Smooth muscle cell (in vitro differentiated cells): ENCODE data around the gene IP6K2. TPM values are rescaled to one million over a fixed set of nuclear protein-coding genes. Genes with fewer than 3 reads are reported as not detected.

Source experiments
- DNase-seq: peaks from one replicate; lab custom pipeline; 2025; ENCODE audit not compliant: unreplicated experiment; lab: John Stamatoyannopoulos, UW
- H2AFZ ChIP-seq: fragments of 200-600 bp; sonication (generic); 2 replicates; pipeline ENCODE4 v1.6.0; 2016; ENCODE audit warnings: antibody characterized with exemption, low read depth, mild to moderate bottlenecking
- H3F3A ChIP-seq: fragments of 200-600 bp; sonication (generic); 2 replicates; pipeline ENCODE4 v1.6.0; 2017; ENCODE audit warnings: antibody characterized with exemption, low read depth
- H3K27ac ChIP-seq: fragments of 200-600 bp; sonication (generic); 2 replicates; pipeline ENCODE4 v1.5.1; 2016; ENCODE audit warnings: low read depth, mild to moderate bottlenecking
- H3K27me3 ChIP-seq: fragments of 200-600 bp; sonication (generic); 2 replicates; pipeline ENCODE4 v1.6.1; 2016; ENCODE audit warnings: low read depth, mild to moderate bottlenecking
- H3K36me3 ChIP-seq: fragments of 200-600 bp; sonication (generic); 2 replicates; pipeline ENCODE4 v1.5.1; 2016; ENCODE audit warnings: low read depth
- H3K4me1 ChIP-seq: fragments of 200-600 bp; sonication (generic); 2 replicates; pipeline ENCODE4 v1.5.1; 2016; ENCODE audit warnings: low read depth
- H3K4me2 ChIP-seq: fragments of 200-600 bp; sonication (generic); 2 replicates; pipeline ENCODE4 v1.6.0; 2016; ENCODE audit warnings: mild to moderate bottlenecking
- H3K4me3 ChIP-seq: fragments of 200-600 bp; sonication (generic); 2 replicates; pipeline ENCODE4 v1.5.1; 2016; ENCODE audit warnings: mild to moderate bottlenecking
- H3K79me2 ChIP-seq: fragments of 200-600 bp; sonication (generic); 2 replicates; pipeline ENCODE4 v1.6.0; 2016; ENCODE audit warnings: low read depth, mild to moderate bottlenecking
- H3K9ac ChIP-seq: fragments of 200-600 bp; sonication (generic); 2 replicates; pipeline ENCODE4 v1.6.0; 2016; ENCODE audit warnings: low read depth
- H3K9me3 ChIP-seq: fragments of 200-600 bp; sonication (generic); replicated peaks from 2 replicates; pipeline ENCODE4 v1.5.1; 2016; ENCODE audit warnings: low read depth
- H4K20me1 ChIP-seq: fragments of 200-600 bp; sonication (generic); 2 replicates; pipeline ENCODE4 v1.6.0; 2016; ENCODE audit warnings: low read depth
- CTCF ChIP-seq: fragments of 200-600 bp; sonication (generic); IDR thresholded peaks from 2 replicates; pipeline ENCODE4 v1.5.1; 2017; ENCODE audit warnings: borderline replicate concordance, mild to moderate bottlenecking, antibody characterized with exemption; ENCODE audit not compliant: insufficient read depth, poor library complexity, severe bottlenecking
- WGBS: methylation state at CpG from one replicate; pipeline ENCODE4 v1.1.7; 2016; ENCODE audit warnings: low lambda C conversion rate; 5-methylcytosine and 5-hydroxymethylcytosine counted together
- polyA plus RNA-seq: library from polyadenylated mRNA; unstranded; fragments of >200 nt; fragmentation: Nextera tagmentation; extraction: Ambion mirVana; gene quantifications from 2 replicates; pipeline ENCODE4 v1.2.1, GENCODE V29; 2016
- total RNA-seq: library from RNA; depleted of rRNA; stranded (reverse); fragments of >200 nt; gene quantifications from 2 replicates; pipeline ENCODE4 v1.2.3, GENCODE V29; 2014

IP6K2 gene
- total and polyA plus RNA-seq, 2 experiments from 2014 or later: 106 to 124 TPM

DNA sequence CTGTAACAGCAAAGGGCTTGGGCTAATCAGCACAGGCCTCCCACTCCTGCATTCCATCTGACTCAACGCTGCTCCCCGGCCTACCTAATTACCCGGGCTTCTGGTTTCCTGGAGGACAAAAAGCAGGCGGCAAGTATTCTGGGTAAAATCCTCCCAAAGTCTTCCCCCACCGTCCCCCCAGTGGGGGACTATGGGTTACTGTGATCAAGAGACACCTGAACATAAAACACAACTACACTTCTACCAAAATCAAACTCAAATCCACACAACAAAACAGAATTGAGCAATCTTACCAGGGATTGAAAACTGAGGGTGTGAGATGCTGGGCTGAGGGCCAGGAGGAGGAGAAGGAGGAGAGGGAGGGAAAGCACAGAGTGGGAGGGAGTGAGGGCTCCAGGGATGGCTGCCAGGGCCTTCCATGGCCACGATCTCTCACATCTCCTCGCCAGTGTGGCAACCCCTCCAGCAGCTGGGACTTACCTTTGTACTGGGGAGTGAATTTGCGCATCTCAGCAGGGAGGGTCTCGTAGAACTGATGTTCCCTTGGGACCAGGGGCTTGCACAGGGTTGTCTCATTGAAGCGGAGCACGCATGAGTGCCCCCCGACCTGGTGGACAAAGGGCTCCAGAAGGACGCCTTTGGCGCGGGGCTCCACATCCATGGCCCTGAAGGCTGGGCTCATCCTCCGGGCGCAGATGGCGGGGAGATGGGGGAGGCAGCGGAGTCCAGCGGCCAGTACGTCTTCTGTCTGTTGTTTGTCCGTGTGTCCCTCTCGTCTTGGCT, 22.2 kb downstream of the IP6K2 start:
- Histone ChIP-seq H2AFZ (no peak overlapping the region), H3K27ac (peak overlapping the region; percentile 74), H3K9me3 (no peaks in the 10 kb centered on the region), H3K79me2 (peaks cover 86% of the 10 kb centered on the region), H3K4me1 (peaks cover 29% of the 10 kb centered on the region), H3K9ac (peak overlapping the region; percentile 14), H4K20me1 (peaks cover 100% of the 10 kb centered on the region), H3K36me3 (peaks cover 20% of the 10 kb centered on the region), H3K4me2 (peak overlapping the region; percentile 76), H3K4me3 (peak overlapping the region; percentile 16), H3F3A (peaks cover 57% of the 10 kb centered on the region), H3K27me3 (no peaks in the 10 kb centered on the region)
- TF ChIP-seq CTCF: no peak
- no peak for DNase-seq
- 61% methylated on average over 23 of the region's 23 CpGs for WGBS

DNA sequence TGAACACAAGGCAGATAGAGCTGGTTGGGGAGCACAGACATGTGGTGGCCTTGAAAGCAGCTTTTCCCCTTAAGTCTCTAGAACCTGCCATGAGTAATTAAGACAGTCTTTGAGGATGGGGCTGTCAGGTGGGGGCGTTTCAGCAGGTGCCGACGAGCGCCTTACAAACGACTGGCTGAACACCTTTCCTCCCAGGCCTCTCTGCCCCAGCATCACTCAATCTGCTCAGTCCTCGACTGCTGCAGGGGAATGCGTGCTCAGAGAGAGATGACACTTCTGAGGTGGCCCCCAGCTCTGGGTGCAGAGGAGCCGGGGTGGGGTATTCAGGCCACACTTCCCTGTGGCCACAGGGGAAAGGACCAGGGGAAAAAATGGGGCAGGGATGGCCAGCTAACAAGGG, 23.2 kb downstream of the IP6K2 start:
- no peak for TF ChIP-seq CTCF
- peak overlapping the region; percentile 16 for H3K4me3 ChIP-seq
- H3K9me3 ChIP-seq: no peaks in the 10 kb centered on the region
- peaks cover 29% of the 10 kb centered on the region for H3K4me1 ChIP-seq
- no peak overlapping the region for H2AFZ ChIP-seq
- peaks cover 100% of the 10 kb centered on the region for H4K20me1 ChIP-seq
- peak overlapping the region; percentile 74 for H3K27ac ChIP-seq
- peaks cover 15% of the 10 kb centered on the region for H3K36me3 ChIP-seq
- no peaks in the 10 kb centered on the region for H3K27me3 ChIP-seq
- H3F3A ChIP-seq: peaks cover 65% of the 10 kb centered on the region
- DNase-seq: no peak
- H3K4me2 ChIP-seq: peak overlapping the region; percentile 76
- H3K9ac ChIP-seq: no peak overlapping the region
- 83% methylated on average over 8 of the region's 8 CpGs for WGBS
- H3K79me2 ChIP-seq: peaks cover 79% of the 10 kb centered on the region

DNA sequence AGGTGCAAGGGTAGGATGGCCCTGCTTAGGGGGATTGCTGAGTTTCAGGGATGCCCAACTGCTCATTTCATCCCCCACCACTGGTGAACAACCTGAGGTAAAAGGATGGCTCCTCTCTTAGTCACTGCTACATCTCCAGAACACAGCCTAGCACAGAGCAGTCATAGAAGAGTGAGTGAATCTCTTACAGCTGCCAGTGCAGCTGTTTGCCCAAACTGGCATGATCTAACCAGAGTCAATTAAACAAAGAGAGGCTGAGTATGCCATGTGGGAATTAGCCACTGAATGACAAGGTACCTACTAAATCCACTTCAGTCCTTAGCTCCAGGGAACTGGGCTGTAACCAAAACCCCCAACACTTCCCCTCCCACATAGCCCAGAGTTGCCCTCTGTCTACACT, 24.5 kb downstream of the IP6K2 start:
- Histone ChIP-seq H3K79me2 (peaks cover 66% of the 10 kb centered on the region), H3K36me3 (peaks cover 15% of the 10 kb centered on the region)
- no peak for DNase-seq

More for the DNA sequence above, 24.5 kb downstream of the IP6K2 start:
- Histone ChIP-seq H3K4me3 (no peak overlapping the region), H3K9me3 (no peaks in the 10 kb centered on the region), H3K27ac (peak overlapping the region; percentile 74), H4K20me1 (peaks cover 99% of the 10 kb centered on the region), H3F3A (peaks cover 68% of the 10 kb centered on the region), H2AFZ (no peak overlapping the region), H3K9ac (no peak overlapping the region), H3K4me1 (peaks cover 29% of the 10 kb centered on the region), H3K4me2 (no peak overlapping the region), H3K27me3 (no peaks in the 10 kb centered on the region)
- no peak for TF ChIP-seq CTCF
